H1 (cell line): ENCODE measurements around the gene DYSF. TPM values are rescaled to one million over a fixed set of nuclear protein-coding genes. Genes with fewer than 3 reads are reported as not detected.

Source experiments
- CHD1 ChIP-seq: IDR thresholded peaks from 2 replicates; pipeline ENCODE4 v1.6.1; 2012; ENCODE audit warnings: low read depth, low read length, improper control_type of control experiment
- ZNF274 ChIP-seq: IDR thresholded peaks from 2 replicates; pipeline ENCODE4 v1.7.0; 2012; ENCODE audit warnings: low read length, borderline replicate concordance; ENCODE audit errors: extremely low read depth
- polyA plus RNA-seq, 7 experiments: library from polyadenylated mRNA; depleted of rRNA in 3 of 7; stranded (reverse) in 5 of 7; unstranded in 2 of 7; fragments of >200 nt in 5 of 7; fragments of 200-250 nt in 2 of 7; gene quantifications; 1 replicate in 5 of 7; 2 replicates in 1 of 7; 4 replicates in 1 of 7; pipeline versions ENCODE4 v1.2.1 to v1.2.3, GENCODE V29; 2011 to 2013; ENCODE audit warnings: missing spikeins in 2 of 7, mixed read lengths in 2 of 7
- total RNA-seq: library from RNA; stranded (reverse); fragmentation: NEBNext Ultra II Directional; extraction: Animal tissue kit (Norgen Biotek cat#: 25700); gene quantifications from 2 replicates; pipeline ENCODE4 v1.2.1, GENCODE V29; 2021

DYSF gene
- total and polyA plus RNA-seq, 2 of the 8 experiments (the other 6 are each of a cell fraction or from before 2014, with no cell fraction given) = 5.8 to 7.1 TPM

DNA sequence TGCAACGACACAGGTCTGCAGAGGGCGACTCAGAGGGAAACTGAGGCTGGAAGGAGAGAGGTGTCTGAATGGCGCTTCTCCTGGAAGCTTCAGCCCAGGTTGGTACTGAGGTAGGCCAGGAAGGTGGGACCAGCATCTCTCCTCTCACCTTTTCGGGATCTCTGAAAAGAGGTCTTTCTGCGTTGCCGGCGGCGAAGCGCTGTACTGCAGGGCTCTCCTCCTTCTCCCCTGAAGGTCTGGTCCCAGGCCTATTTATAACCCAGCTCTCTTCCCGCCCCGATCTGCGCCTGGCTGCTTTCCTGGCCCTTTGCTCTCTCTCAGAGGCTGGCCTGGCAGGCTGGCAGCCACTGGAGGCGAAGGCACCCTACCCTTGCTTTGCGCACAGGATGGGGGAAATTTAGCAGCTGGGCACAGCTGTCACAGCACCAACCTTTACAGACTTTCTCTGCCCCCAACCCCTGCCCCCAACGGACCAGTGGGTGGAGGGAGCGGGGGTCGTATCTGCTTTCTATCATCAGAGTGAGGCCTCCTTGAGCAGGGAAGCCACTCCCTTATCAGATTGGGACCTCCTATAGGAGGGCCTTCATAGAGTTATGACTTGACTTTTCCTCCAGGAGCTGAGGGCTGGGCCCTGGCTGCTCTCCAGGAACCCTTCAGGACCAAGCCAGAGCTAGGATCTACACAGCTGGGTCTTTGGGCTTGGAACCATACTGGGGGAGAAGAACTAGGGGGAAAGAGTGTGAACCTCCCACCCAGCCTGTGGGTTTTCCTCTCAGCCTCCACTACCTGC, 1.1 kb downstream of the DYSF start (continued):
- TF ChIP-seq CHD1 = no peak
- no peak for TF ChIP-seq ZNF274
